Stomach (tissue), 19 donors: Measurements from ENCODE around the gene SCG5. TPM values are rescaled to one million over a fixed set of nuclear protein-coding genes. Genes with fewer than 3 reads are reported as not detected.
"Not testable (repeated sequence)": the region's sequence is repeated elsewhere in the genome, so short reads cannot be mapped to it uniquely, and the experiment has no call there.

Experiments
- DNase-seq, 2 donors: peaks; one replicate each; pipeline versions ENCODE4 v3.0.0 to v3.0.0-alpha.2; 2013 to 2019
- H3K27ac ChIP-seq, 5 donors: fragments of 200-600 bp in 4 of 5; sonication (generic) in 4 of 5; one replicate each; pipeline ENCODE4 v1.5.1; 2013 to 2019; ENCODE audit warnings: mild to moderate bottlenecking in 1 of 5, moderate library complexity in 1 of 5
- H3K27me3 ChIP-seq, 3 donors: fragments of 200-600 bp; sonication (generic); one replicate each; pipeline ENCODE4 v1.5.1; 2017 to 2019; ENCODE audit warnings: mixed run types in 1 of 3
- H3K36me3 ChIP-seq, 4 donors: fragments of 200-600 bp; sonication (generic); 1 replicate in 3 of 4; 2 replicates in 1 of 4; pipeline ENCODE4 v1.5.1; 2016 to 2019
- H3K4me1 ChIP-seq, 4 donors: fragments of 200-600 bp; sonication (generic); one replicate each; pipeline ENCODE4 v1.5.1; 2016 to 2019
- H3K4me3 ChIP-seq, 4 donors: fragments of 200-600 bp; sonication (generic) in 3 of 4; one replicate each; pipeline ENCODE4 v1.5.1; 2016 to 2019; ENCODE audit warnings: mild to moderate bottlenecking in 1 of 4
- H3K9me3 ChIP-seq, 4 donors: fragments of 200-600 bp; sonication (generic); one replicate each; pipeline ENCODE4 v1.5.1; 2016 to 2019
- CTCF ChIP-seq, 7 experiments: fragments of 450-650 bp in 4 of 7; fragments of 200-600 bp in 3 of 7; sonication (generic) in 3 of 7; IDR thresholded peaks; one replicate each; pipeline ENCODE4 v1.5.1; 2016 to 2019; ENCODE audit warnings: antibody characterized with exemption in 7 of 7, control low read depth in 2 of 7, mild to moderate bottlenecking in 1 of 7
- POLR2A ChIP-seq, 4 donors: fragments of 450-650 bp; IDR thresholded peaks; one replicate each; pipeline ENCODE4 v1.6.1; 2016; ENCODE audit warnings: antibody characterized with exemption in 4 of 4, control low read depth in 2 of 4, mild to moderate bottlenecking in 1 of 4, moderate library complexity in 1 of 4
- WGBS, 5 donors: extraction: QIAGEN DNeasy Blood & Tissue Kit in 3 of 5; methylation state at CpG; one replicate each; pipeline versions ENCODE4 v1.1.5 to v1.1.7; 2013 to 2018; 5-methylcytosine and 5-hydroxymethylcytosine counted together
- intact Hi-C: fragments of 100-400 bp; cut with DNase I; formaldehyde crosslinking; loops from one replicate; pipeline ENCODE4 v1.15.1; 2023; ENCODE audit warnings: low total_unique reads
- long read RNA-seq, 10 donors: transcript quantifications; one replicate each; lab custom pipeline, GENCODE V29; 2026
- polyA plus RNA-seq, 3 donors: library from polyadenylated mRNA; stranded (reverse); fragments of 200-250 nt; gene quantifications; one replicate each; pipeline ENCODE4 v1.2.3, GENCODE V29; 2013
- total RNA-seq, 5 donors: library from RNA; depleted of rRNA; stranded (reverse); fragments of >200 nt; gene quantifications; one replicate each; pipeline versions ENCODE4 v1.1.0 to v1.2.3, GENCODE V29; 2014 to 2016
- donor health status: healthy with polysubstance abuse.
- donor health status: Bipolar disorder and iron deficiency.
- donor health status: healthy.

Gene SCG5
- total RNA-seq (10 to 100 TPM in 1 of 5 donors, 1 to 10 TPM in 1, not detected in 3; 2.9 to 16.5 TPM), polyA plus RNA-seq (1 to 10 TPM; 1.4 to 7.3 (median 3.9) TPM)
- long read RNA-seq, donor 1, partial matches to known transcripts, result 0 of 3 reads
- long read RNA-seq, donor 1, other reads (novel, unspliced or antisense), result 0 of 3 reads
- long read RNA-seq, donor 2, transcript SCG5-202 (6 exons, 1,235 nt), result major isoform, 8 of 14 reads
- long read RNA-seq, donor 2, partial matches to known transcripts, result 0 of 14 reads
- long read RNA-seq, donor 2, other reads (novel, unspliced or antisense), result 0 of 14 reads
- long read RNA-seq, donor 3, partial matches to known transcripts, result 0 of 2 reads
- long read RNA-seq, donor 3, other reads (novel, unspliced or antisense), result 0 of 2 reads
- long read RNA-seq, donor 4, partial matches to known transcripts, result 0 of 1 reads
- long read RNA-seq, donor 4, other reads (novel, unspliced or antisense), result 0 of 1 reads
- long read RNA-seq, donor 5, transcript SCG5-201 (6 exons, 1,238 nt), result major isoform, 7 of 8 reads
- long read RNA-seq, donor 5, partial matches to known transcripts, result 0 of 8 reads
- long read RNA-seq, donor 5, other reads (novel, unspliced or antisense), result 0 of 8 reads
- long read RNA-seq, donor 6, transcript SCG5-202 (6 exons, 1,235 nt), result major isoform, 6 of 11 reads
- long read RNA-seq, donor 6, partial matches to known transcripts, result 0 of 11 reads
- long read RNA-seq, donor 6, other reads (novel, unspliced or antisense), result 0 of 11 reads
- long read RNA-seq, donor 7, transcript SCG5-202 (6 exons, 1,235 nt), result major isoform, 6 of 11 reads
- long read RNA-seq, donor 7, transcript SCG5-201 (6 exons, 1,238 nt), result minor isoform, 5 of 11 reads
- long read RNA-seq, donor 7, partial matches to known transcripts, result 0 of 11 reads
- long read RNA-seq, donor 7, other reads (novel, unspliced or antisense), result 0 of 11 reads
- long read RNA-seq, donor 8, partial matches to known transcripts, result 0 of 6 reads
- long read RNA-seq, donor 8, other reads (novel, unspliced or antisense), result 0 of 6 reads
- long read RNA-seq, donor 9, partial matches to known transcripts, result 0 of 1 reads
- long read RNA-seq, donor 9, other reads (novel, unspliced or antisense), result 0 of 1 reads
- long read RNA-seq, donor 10, partial matches to known transcripts, result 0 of 3 reads
- long read RNA-seq, donor 10, other reads (novel, unspliced or antisense), result 0 of 3 reads

DNA sequence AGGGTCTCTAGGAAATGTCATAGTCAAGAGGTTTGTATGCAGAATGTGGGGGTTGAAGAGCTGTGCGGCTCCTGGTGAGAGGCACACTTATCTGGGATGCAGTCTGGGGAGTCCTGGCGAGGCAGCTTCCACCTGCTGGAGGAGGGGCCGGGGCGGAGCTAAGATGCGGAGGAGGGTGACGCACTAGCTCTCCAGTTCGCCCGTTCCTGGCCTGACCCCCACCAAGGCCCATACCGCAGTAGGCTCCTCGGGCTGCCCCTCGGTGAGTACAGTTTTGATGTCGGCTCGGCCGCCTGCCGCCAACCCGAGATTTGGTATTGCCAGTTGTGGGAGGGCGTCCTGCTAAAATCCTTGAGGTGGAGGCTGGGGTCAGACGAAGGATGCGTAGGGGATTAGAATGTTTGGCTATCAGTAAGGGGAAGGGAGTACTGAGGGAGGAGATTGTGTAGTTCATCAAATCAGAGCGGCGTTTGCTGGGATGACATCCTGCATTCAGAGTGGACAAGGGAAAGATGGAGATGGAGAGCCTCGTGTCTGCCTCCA, at the start of gene SCG5:
SCG5 (plus strand) TSS at position 194 of the 543 bp plus-strand sequence. CDS start 1,883 bp downstream, outside the sequence.
- DNase-seq, result peak in 1 of 2 donors; percentile 85
- peaks cover 0 to 26% (median 0%) of the 10 kb centered on the region in 3 donors for H3K27me3 ChIP-seq
- H3K4me1 ChIP-seq, result peaks cover 0 to 10% (median 0%) of the 10 kb centered on the region in 4 donors
- H3K4me3 ChIP-seq, result peak within 1 kb of the TSS in 3 of 4 donors; percentile 24 to 36 (median 32)
- no peak for TF ChIP-seq POLR2A (IDR thresholded peaks at IDR 0.05)
- no peak within 1 kb of the TSS for H3K27ac ChIP-seq
- intact Hi-C loops, result no loop called here
- H3K9me3 ChIP-seq, result no peaks in the 10 kb centered on the region
- 11 to 27% (median 19%) methylated on average over 21 to 22 of the region's 22 CpGs for WGBS, 5 donors
- H3K36me3 ChIP-seq, result peaks cover 0 to 10% (median 0%) of the 10 kb centered on the region in 4 donors

GRCh38 chr15:32593151-32593550, 48.4 kb upstream of the SCG5 start, which contains the start of gene GOLGA8N:
TSS of gene GOLGA8N (plus strand) at chr15:32593456.
- DNase-seq, intact Hi-C loops, H3K27ac ChIP-seq, H3K27me3 ChIP-seq, H3K4me1 ChIP-seq, H3K9me3 ChIP-seq, H3K4me3 ChIP-seq, H3K36me3 ChIP-seq: not testable (repeated sequence)
- WGBS, 5 donors, result 83 to 91% (median 87%) methylated on average over 4 to 5 of the region's 8 CpGs; no CpG with 5 or more reads in 1 of the 5 donors

GRCh38 chr15:32609518-32609917, 32.0 kb upstream of the SCG5 start:
- H3K4me3 ChIP-seq, H3K36me3 ChIP-seq, H3K4me1 ChIP-seq, intact Hi-C loops, H3K27me3 ChIP-seq, H3K9me3 ChIP-seq, H3K27ac ChIP-seq, DNase-seq: not testable (repeated sequence)
- 72 to 100% (median 82%) methylated on average over 2 of the region's 2 CpGs for WGBS, 5 donors

DNA sequence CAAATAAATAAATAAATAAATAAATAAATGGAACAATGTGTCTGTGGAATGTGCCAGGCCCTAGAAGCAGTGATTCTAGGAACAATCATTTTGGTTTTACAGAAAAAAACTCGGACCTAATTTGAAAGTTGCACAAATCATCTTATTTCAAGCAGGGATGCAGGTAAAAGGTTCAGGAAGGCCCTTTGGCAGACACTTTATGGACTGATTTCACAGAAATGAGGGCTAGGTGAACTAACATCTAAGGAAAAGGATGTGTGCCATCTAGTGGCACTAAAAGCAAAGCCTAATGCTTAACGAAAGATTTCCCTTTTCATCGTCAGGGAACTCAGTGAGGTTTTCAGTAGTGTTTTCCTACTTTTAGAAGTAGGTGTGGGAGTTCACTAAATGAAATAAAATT, 30.8 kb upstream of the SCG5 start:
- H3K4me3 ChIP-seq, H3K4me1 ChIP-seq, intact Hi-C loops, H3K36me3 ChIP-seq, H3K9me3 ChIP-seq, H3K27ac ChIP-seq, H3K27me3 ChIP-seq: not testable (repeated sequence)
- TF ChIP-seq CTCF (IDR thresholded peaks at IDR 0.05), result peak in 1 of 7 experiments; percentile 32
- peak in 1 of 2 donors; percentile 40 for DNase-seq
- WGBS, 5 donors, result 0 to 9% (median 4%) methylated on average over 1 to 2 of the region's 3 CpGs

- H3K36me3 ChIP-seq, intact Hi-C loops, H3K9me3 ChIP-seq, H3K27me3 ChIP-seq: not testable (repeated sequence)
- H3K4me3 ChIP-seq, result peak overlapping the region; percentile 47 to 65 (median 55)
- DNase-seq, result peak in 1 of 2 donors; percentile 55
- H3K27ac ChIP-seq, result peak overlapping the region; percentile 78 to 89 (median 82)
- peaks cover 0 to 13% (median 4%) of the 10 kb centered on the region in 4 donors for H3K4me1 ChIP-seq
- WGBS, 5 donors, result 0% methylated on average over 2 to 11 of the region's 16 CpGs
Observed at GRCh38 chr15:32614712-32615050, 26.8 kb upstream of the SCG5 start.
